Epidermal melanocyte (primary cell): Measurements from ENCODE around the gene LCE5A.
"Not testable (repeated sequence)": the region's sequence is repeated elsewhere in the genome, so short reads cannot be mapped to it uniquely, and the experiment has no call there.

Experiments
- DNase-seq: peaks from one replicate; pipeline ENCODE4 v3.0.0; 2011; ENCODE audit warnings: low spot score; ENCODE audit not compliant: insufficient read length

The LCE5A gene

DNA sequence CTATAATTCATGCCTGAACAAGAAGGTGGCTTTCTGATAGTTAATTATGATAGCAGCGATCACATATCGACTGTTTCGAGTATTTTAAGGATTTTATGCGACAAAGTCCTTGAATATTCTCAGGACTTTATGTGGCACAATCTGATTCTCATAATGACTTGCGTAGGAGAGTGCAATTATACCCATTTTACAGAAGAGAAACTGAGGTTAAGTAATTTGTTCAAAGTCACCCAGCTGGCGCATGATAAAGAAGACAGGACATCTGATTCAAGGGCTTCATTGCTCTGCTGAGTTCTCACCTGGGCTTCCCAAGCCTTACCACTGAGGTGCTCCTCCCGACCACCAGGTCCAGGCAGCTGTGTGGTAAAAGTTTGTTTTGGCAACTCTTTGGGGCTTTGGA is 5.5 kb downstream of the LCE5A start:
- no peak for DNase-seq

DNA sequence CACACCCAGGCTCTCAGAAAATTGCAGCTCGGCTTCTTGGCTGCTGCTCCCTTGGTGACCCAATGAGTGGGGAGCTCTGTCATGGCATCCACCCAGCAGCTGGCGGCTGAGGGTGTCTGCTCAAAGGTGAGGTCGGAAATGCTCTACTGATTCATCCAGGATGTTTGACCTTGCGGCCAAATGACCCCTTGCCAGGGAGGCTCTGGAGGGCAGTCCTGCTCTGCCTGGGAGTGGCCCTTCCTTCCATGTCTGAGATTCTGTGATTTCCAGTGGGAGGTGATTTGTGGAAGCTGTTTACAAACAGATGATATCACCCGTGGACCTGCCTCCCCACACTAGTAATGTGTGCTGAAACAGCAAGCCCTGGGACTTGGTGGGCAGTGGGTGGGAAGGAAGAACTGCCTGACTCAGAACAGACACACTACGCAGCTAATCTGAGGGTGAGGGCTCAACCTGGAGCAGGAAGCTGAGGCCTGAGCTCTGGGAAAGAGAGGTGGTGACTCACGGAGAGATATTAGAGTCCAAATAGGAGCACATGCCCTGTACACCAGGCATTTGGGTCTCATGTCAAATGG is 6.7 kb downstream of the LCE5A start:
- no peak for DNase-seq

DNA sequence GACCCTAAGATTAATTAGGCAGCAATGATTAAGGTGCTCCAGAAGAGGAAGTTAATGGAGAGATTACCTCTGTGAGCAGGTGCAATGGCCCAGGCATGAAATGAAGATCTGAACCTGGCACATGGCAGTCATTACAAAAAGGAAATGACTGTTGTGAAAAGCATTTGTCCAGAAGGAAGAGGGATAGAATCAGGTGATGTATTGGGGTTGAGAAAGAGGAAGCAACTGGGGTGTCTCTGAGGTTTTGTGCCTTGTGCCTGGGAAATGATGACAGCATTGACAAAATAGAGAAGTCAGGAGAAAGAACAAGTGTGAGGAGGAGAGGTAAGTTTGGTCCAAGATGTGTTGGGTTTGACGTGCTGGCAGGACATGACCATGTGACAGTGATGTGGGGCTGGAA is 9.2 kb downstream of the LCE5A start:
- DNase-seq = no peak

DNA sequence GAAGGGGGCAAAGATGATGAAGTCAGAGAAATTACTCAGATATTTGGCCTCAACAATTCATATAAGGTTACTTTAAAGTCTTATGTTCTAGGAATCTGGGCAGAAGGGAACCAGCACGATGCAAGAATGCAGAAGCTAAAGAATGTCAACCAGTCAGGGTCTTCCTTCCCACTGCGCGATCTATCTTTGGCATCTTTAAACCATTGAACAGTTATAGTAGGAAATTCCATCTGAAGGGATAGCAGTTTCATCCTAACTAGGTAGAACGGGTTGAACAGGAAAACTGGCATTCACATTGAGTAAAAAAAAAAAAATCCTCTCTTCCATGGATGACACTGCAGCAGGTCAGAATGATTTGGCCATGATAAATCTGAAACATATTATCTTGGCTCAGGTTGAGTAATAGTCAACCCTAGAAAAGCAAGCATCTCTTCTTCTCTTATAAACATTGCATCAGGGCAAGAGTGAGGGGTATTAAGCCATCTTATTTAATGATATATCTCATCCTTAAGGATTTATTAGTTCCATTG is 10.0 kb downstream of the LCE5A start:
- no peak for DNase-seq

DNA sequence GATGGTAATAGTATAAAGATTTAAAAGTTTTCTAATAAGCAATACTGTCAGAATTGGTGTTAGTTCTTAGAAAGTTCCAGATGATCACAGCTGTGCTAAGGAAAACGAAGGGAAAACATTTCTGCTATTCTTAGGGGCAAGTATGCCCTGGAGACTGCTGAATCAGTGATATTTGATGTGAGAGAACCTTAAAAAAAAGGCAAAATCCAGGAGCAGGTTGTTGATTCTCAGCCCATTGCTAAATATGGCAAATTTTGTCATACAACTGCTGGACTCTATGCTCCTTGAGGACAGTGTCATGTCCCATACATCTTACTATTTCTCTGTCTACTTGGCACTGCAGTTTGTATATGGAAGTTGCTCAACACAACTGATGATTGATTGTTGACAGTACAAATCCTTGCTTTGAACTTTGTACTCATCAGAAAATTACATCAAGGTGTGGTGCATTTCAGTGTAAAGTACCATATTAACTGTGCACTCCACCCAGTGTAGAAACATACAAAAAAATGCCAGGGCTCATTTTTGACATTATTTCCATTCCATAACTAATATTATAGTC is 14.6 kb downstream of the LCE5A start:
- DNase-seq = no peak

DNA sequence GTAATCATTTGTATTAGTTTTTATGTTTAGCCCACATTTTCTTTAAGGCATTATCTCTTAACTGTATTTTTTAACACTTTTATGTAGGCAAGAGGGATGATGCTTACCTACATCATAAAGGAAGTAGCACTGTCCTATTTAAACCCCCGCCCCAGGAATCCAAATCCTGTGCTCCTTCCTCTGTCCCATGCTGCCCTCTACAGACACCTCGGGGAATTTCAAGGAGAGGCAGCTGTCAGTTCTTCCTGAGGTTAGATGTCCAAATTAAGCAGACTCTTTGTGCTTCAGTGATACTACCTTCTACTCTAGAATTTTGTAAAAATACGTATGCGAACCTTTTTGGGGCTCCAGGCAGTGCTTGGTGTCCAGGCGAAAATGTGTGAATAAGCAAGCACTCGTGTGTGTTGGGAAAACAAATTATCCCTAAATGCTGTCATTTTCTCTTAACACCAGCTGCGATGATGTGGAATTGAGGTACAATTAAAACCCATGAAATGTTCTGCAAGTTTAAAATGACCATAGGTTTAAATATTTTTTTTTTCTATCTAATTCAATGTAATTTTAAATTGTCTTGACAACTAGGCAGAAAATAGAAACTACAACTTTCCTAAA is 22.8 kb downstream of the LCE5A start:
- no peak for DNase-seq

DNA sequence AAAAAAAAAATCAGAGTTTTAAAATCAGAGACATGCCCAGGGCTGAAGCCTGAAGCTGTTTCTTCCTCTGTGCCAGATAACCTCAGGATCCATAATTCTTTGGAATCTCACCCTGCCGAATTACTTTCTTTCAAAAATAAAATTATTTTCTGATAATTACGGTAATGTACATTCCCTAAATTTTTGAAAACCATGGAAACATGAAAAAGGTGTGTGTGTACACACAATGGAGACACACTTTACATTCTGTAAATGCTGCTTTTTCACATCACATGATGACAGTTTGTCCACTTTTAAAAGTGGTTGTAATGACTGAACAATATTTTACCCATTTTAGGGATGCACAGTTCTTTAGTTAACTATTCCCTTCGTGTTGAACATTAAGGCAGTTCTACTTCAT is 25.2 kb downstream of the LCE5A start:
- no peak for DNase-seq

DNA sequence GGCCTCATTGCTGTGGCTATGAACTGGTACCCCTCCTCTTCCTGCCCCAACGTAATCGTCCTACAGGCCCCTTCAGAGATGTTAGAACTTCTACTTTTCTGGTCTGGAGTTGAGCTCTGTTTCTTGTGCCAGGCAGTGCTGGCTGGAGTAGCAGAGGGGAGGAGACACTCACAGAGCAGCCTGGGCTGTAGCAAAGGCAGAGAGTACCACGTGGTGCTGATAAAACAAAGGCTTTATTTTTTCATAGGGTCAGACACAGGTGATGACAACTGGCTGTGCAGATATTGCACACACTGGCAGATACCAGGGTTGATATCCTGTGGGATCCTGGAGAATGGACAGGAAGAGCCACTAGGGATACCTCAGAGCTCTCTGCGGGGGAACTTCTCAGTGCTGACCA is 26.9 kb downstream of the LCE5A start:
- no peak for DNase-seq

DNA sequence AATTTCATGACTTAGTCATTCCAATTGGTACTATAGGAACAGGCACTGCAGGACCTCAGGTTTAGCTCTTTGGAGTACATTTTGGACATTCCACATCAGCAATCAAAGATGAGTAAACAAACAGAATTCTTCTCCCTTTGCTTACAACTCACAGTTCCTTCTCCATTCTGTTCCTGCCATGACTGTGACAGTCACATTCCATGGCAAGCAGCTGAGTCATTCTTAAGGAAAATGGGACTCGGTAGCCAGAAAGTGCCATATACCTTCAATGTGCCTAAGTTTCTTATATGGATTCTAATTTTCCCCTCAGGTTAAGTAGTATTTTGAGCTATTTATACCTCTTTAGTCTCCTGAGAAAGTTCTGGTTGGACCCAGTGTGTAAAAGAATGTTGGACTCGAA is 29.3 kb downstream of the LCE5A start:
- DNase-seq = no peak

DNA sequence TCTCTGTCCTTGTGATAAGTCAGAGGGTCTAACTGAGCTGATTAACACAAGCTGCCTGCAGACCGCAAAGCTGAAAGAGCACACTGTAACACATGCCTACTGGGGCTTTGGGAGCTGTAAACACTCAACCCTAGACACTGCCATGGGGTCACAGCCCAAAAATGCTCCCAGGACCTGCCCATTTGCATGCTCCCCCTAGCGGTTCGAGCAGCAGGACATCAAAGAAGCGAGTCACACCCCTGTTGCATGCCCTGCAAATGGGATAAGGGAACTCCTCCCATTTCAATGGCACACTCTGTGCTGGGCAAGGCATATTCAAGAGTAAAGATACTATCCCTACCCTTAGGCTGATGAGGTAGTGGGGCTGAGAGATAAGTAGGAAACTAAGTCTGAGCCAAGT is 33.2 kb downstream of the LCE5A start:
- DNase-seq = no peak

DNA sequence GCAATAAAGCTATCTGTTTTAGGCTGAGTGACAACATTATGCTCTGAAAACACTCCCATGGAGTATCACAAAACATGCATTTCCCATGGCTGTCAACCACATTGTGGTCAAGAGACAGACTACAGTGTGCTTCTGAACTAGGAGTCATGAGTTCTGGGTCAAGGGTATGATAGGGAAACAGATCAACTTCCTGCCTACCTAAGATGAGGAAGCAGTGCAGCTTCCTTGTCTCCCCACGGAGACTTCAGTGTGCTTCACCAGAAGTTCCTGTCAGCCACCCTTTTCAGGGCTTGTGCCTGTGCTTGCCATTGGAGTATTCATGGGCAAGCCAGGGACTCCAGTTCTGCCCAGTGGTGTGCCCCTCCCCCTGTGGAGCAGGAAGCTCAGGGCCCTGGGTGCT is 36.1 kb downstream of the LCE5A start:
- DNase-seq = no peak

DNA sequence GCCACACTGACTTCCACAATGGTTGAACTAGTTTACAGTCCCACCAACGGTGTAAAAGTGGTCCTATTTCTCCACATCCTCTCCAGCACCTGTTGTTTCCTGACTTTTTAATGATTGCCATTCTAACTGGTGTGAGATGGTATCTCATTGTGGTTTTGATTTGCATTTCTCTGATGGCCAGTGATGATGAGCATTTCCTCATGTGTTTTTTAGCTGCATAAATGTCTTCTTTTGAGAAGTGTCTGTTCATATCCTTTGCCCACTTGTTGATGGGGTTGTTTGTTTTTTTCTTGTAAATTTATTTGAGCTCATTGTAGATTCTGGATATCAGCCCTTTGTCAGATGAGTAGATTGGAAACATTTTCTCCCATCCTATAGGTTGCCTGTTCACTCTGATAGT is 37.8 kb downstream of the LCE5A start:
- DNase-seq = not testable (repeated sequence)
